Left ventricle myocardium inferior (tissue), 1 donor: ENCODE data around the gene NUP98. TPM values are rescaled to one million over a fixed set of nuclear protein-coding genes. Genes with fewer than 3 reads are reported as not detected.

Source experiments
- DNase-seq: peaks from one replicate; pipeline ENCODE4 v3.0.0-alpha.2; 2020
- H3K27ac ChIP-seq: fragments of 200-600 bp; replicated peaks from 2 replicates; pipeline ENCODE4 v1.8.0; 2021
- H3K27me3 ChIP-seq: fragments of 200-600 bp; 2 replicates; pipeline ENCODE4 v1.8.0; 2021; ENCODE audit warnings: low read depth
- H3K36me3 ChIP-seq: fragments of 200-600 bp; 2 replicates; pipeline ENCODE4 v1.8.0; 2021
- H3K4me1 ChIP-seq: fragments of 200-600 bp; 2 replicates; pipeline ENCODE4 v1.8.0; 2021
- H3K4me3 ChIP-seq: fragments of 200-600 bp; 2 replicates; pipeline ENCODE4 v1.8.0; 2021; ENCODE audit warnings: mild to moderate bottlenecking, moderate library complexity
- H3K9me3 ChIP-seq: fragments of 200-600 bp; replicated peaks from 2 replicates; pipeline ENCODE4 v1.8.0; 2021
- intact Hi-C: fragments of 100-400 bp; cut with micrococcal nuclease; formaldehyde crosslinking; loops from one replicate; pipeline ENCODE4 v1.11.0; 2022
- total RNA-seq: library from RNA; stranded (reverse); fragmentation: NEBNext Ultra II Directional; extraction: Animal tissue kit (Norgen Biotek cat#: 25700); gene quantifications from one replicate; pipeline ENCODE4 v1.2.1, GENCODE V29; 2021
- TF ChIP-seq, protein P1 (sequence below): fragments of 200-600 bp; IDR thresholded peaks from 2 replicates; pipeline ENCODE4 v1.8.0; 2021; ENCODE audit warnings: antibody characterized with exemption, mild to moderate bottlenecking, borderline replicate concordance
- donor health status: DM: no; HTN: yes; CAD: no; lungs with severe emphysema.

Gene NUP98
- total RNA-seq, 1 donor from 2014 or later, result 37.3 TPM

DNA sequence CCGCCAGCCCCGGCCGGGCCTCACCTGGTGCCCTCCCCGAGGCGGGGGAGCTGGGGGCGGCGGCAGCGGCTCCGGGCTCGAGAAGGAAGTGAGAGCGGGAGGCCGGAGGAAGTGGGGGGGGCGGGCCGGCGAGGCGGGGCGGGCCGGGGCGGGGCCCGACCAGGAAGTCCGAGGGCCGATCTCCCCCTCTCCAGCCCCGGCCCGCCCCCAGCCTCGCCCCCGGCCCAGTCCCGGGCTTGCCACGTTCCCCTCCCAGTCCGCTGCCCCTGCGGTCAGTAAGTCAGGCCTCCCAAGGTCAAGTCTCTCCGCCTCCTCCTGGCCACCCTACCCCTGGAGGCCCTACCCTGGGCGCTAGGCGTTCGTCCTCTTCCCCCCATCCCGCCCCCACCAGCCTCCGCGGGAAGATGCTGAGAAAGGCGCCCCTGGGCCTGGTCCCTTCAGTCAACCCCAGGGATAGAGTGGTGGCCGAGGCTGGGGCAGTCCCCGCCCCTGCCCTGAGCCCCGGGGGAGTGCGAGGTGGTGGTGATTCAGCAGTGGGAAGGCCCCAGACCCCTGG lies 43.6 kb upstream of the NUP98 start, which contains the start of gene RHOG:
RHOG (minus strand) TSS at position 90 of the 556 bp plus-strand sequence. CDS start 12,821 bp downstream, outside the sequence.
- Histone ChIP-seq H3K36me3 (no peaks in the 10 kb centered on the region), H3K27ac (peak within 1 kb of the TSS; percentile 98), H3K4me3 (peak within 1 kb of the TSS; percentile 87), H3K9me3 (no peaks in the 10 kb centered on the region), H3K27me3 (no peaks in the 10 kb centered on the region), H3K4me1 (peaks cover 55% of the 10 kb centered on the region)
- TF ChIP-seq, protein P1, sequence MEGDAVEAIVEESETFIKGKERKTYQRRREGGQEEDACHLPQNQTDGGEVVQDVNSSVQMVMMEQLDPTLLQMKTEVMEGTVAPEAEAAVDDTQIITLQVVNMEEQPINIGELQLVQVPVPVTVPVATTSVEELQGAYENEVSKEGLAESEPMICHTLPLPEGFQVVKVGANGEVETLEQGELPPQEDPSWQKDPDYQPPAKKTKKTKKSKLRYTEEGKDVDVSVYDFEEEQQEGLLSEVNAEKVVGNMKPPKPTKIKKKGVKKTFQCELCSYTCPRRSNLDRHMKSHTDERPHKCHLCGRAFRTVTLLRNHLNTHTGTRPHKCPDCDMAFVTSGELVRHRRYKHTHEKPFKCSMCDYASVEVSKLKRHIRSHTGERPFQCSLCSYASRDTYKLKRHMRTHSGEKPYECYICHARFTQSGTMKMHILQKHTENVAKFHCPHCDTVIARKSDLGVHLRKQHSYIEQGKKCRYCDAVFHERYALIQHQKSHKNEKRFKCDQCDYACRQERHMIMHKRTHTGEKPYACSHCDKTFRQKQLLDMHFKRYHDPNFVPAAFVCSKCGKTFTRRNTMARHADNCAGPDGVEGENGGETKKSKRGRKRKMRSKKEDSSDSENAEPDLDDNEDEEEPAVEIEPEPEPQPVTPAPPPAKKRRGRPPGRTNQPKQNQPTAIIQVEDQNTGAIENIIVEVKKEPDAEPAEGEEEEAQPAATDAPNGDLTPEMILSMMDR, result no peak
- intact Hi-C loops, result no loop called here
- peak; percentile 87 for DNase-seq

- H3K36me3 ChIP-seq, result no peaks in the 10 kb centered on the region
- TF ChIP-seq, protein P1, result no peak
- H3K27ac ChIP-seq, result peak overlapping the region; percentile 98
- H3K27me3 ChIP-seq, result no peaks in the 10 kb centered on the region
- peak overlapping the region; percentile 87 for H3K4me3 ChIP-seq
- no peak for DNase-seq
- intact Hi-C loops, result no loop called here
- no peaks in the 10 kb centered on the region for H3K9me3 ChIP-seq
- H3K4me1 ChIP-seq, result peaks cover 62% of the 10 kb centered on the region
Measured at GRCh38 chr11:3840004-3840869, 42.9 kb upstream of the NUP98 start.

GRCh38 chr11:3838504-3838903 lies 41.1 kb upstream of the NUP98 start:
- intact Hi-C loops, result no loop called here
- H3K4me1 ChIP-seq, result peaks cover 79% of the 10 kb centered on the region
- TF ChIP-seq, protein P1, result no peak

GRCh38 chr11:3837793-3838192 lies 40.4 kb upstream of the NUP98 start:
- TF ChIP-seq, protein P1, result no peak
- Histone ChIP-seq H3K4me3 (peak overlapping the region; percentile 36), H3K36me3 (no peaks in the 10 kb centered on the region), H3K4me1 (peaks cover 86% of the 10 kb centered on the region), H3K27ac (peak overlapping the region; percentile 67), H3K9me3 (no peaks in the 10 kb centered on the region), H3K27me3 (no peaks in the 10 kb centered on the region)
- peak; percentile 40 for DNase-seq
- intact Hi-C loops, result no loop called here

More at GRCh38 chr11:3838504-3838903, 41.1 kb upstream of the NUP98 start:
- H3K27ac ChIP-seq, result peak overlapping the region; percentile 67
- no peaks in the 10 kb centered on the region for H3K9me3 ChIP-seq
- no peaks in the 10 kb centered on the region for H3K36me3 ChIP-seq
- no peaks in the 10 kb centered on the region for H3K27me3 ChIP-seq
- no peak for DNase-seq
- peak overlapping the region; percentile 87 for H3K4me3 ChIP-seq

- Histone ChIP-seq H3K27me3 (no peaks in the 10 kb centered on the region), H3K9me3 (no peaks in the 10 kb centered on the region), H3K36me3 (no peaks in the 10 kb centered on the region), H3K4me3 (peak overlapping the region; percentile 36), H3K27ac (peak overlapping the region; percentile 67), H3K4me1 (peaks cover 95% of the 10 kb centered on the region)
- intact Hi-C loops, result no loop called here
- TF ChIP-seq, protein P1, result no peak
- peak; percentile 60 for DNase-seq
Measured at GRCh38 chr11:3836903-3837302, 39.5 kb upstream of the NUP98 start.
